ENCODE data around the gene DZIP1L.
"Not testable (repeated sequence)": the region's sequence is repeated elsewhere in the genome, so short reads cannot be mapped to it uniquely, and the experiment has no call there.

Gene DZIP1L

GRCh38 chr3:138114431-138114918, 933 bp downstream of the DZIP1L start:
- DNase-seq = no peak

DNA sequence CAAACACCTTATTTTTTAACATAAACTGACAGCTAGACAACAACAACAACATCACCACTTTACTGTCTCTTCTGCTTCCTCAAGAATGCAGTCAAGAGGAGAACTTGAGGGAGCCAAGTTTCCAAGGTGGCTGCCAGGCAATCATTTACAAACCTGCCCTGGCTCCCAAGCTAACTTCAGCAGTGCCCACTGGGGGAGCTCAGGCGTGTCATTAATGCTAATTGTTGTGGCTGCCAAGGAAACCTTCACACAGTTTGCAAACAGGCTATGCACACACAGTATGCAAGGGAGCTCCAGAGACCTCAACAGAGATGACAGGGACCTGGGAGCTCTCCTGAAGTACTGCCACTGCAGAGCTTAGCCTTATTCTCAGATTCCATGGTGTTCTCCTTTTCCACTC, 2.1 kb downstream of the DZIP1L start:
- DNase-seq = no peak

GRCh38 chr3:138112362-138112761, 3.0 kb downstream of the DZIP1L start:
- no peak for DNase-seq

DNA sequence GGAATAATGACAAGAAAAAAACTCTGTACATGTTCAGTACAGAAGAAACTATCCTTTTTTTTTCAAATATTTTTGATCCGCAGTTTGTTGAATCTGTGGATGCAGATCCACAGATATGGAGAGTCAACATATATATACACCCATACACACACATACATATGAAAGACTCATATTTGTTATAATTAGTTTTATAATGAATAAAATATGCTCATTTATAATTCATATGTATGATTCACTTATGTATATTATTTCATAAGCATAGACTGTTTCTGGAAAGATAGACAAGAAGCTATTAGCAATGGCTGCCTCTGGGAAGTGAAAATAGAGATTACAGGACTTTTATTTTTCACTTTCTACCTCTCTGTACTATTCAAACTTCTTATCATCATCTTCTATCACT, 9.8 kb downstream of the DZIP1L start:
- no peak for DNase-seq

DNA sequence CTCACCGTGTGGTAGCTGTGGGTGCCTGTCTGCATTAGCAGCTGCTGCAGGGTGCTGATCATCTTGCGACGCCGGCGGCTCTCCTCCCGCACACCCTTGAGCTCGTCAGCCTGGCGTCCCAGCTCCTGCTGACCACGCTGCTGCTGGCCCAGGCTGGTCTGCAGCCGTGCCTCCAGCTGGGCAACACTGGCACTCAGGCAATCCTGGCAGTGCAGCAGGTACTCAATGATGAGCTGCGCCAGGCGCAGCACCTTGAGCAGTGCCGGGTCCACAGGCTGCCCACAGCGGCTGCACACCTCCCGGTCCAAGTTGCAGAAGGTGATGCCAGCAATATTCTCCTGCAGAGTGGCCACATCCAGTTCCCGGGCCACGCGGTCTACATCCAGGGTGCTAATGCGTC, 11.9 kb downstream of the DZIP1L start:
- no peak for DNase-seq

DNA sequence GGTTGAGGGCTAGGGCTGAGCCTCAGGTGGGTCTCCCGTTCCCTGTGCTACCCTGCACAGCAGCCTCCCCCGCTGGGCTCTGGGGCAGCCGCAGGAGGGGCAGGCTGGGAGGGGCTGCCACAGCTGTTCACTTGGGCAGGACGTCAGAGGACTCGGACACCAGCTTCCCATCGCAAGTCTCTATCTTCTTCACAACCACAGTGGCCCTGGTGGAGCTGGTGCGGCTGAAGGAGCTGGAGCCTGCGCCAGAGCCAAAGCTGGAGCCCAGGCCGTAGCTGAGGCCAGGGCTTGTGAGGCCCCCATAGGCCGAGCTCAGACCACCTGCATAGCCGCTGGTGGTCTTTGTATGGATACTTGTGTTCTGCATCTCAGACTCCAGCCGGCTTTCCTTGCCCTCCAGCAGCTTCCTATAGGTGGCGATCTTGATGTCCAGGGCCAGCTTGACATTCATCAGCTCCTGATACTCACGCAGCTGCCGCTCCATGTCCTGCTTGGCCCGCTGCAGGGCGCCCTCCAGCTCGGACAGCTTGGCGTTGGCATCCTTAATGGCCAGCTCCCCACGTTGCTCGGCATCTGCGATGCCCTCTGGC, 14.0 kb downstream of the DZIP1L start:
- DNase-seq = not testable (repeated sequence)

DNA sequence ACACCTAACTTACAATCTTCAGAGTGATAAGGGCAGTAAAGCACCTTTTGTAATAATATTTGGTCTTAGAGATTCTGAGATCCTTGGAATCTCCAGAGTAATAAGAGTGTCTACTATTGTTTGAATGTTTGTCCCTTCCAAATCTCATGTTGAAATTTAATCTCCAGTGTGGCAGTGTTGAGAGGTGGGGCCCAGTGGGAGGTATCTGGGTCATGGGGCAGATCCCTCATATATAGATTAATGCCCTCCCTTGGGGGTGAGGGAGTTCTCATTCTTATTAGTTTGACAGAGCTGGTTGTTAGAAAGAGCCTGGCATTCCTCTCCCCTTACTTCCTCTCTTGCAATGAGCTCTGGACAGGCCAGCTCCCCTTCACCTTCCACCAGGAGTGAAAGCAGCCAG, 16.0 kb downstream of the DZIP1L start:
- DNase-seq = no peak

DNA sequence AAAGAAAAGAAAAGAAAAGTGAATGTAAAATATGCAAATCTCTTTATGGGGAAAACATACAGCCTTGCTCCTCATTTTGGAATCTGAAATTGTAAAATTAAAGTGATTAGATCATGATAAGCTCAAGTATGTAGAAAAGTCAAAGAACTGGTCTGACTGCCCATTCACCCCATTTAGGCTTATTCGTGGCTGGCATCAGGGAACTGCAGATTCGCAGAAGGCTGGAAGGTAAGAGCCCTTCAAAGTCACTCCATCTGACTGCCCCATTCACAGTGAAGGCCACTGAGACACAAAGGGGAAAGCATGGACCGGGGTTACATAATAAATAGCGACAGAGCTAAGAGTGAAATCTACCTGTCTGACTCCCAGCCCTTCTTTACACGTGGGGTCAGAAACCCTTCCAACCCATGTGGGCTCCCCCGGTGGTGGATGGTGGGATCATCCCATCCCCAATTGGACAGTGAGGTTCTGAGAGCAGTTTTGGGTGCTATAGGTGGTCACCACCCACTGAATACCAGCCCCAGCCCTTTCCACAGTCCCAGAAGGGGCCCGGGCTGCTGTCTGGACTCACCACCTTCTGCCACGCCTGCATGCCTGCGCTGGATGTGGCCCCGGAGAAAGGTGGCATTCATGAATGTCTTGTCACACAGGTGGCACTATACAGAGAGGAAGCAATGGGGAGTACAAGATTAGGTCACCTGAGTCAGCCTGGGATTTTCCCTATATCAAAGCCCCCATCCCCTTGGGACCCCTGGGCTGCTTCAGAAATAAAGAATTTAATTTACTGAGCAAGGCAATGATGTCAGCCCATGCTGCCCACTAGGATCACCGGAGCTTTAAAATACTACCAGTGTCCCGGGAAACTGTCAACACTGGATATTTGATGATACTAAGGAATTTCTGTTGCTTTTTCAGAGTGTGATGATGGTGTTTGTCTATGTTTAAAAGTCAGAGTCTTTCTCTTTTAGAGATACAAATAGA, 17.9 kb downstream of the DZIP1L start:
- DNase-seq = peak; percentile 26 to 34

DNA sequence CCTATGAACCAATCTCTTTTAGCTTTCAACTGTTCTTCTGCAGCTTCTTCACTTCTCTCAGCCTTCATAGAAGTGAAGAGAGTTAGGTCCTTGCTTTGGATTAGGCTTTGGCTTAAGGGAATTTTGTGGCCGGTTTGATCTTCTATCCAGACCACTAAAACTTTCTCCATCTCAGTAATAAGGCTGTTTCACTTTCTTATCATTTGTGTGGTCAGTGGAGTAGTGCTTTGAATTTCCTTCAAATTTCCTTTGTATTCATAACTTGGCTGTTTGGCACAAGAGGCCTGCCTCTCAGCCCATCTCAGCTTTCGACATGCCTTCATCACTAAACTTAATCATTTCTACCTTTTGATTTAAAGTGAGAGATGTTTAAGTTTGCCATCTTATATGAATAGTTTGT, 21.7 kb downstream of the DZIP1L start:
- DNase-seq = no peak

GRCh38 chr3:138092023-138092422, 23.4 kb downstream of the DZIP1L start:
- no peak for DNase-seq

GRCh38 chr3:138089091-138089490, 26.3 kb downstream of the DZIP1L start:
- DNase-seq = no peak

DNA sequence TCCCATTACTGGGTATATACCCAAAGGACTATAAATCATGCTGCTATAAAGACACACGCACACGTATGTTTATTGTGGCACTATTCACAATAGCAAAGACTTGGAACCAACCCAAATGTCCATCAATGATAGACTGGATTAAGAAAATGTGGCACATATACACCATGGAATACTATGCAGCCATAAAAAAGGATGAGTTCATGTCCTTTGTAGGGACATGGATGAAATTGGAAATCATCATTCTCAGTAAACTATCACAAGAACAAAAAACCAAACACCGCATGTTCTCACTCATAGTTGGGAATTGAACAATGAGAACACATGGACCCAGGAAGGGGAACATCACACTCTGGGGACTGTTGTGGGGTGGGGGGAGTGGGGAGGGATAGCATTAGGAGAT, 29.7 kb downstream of the DZIP1L start:
- DNase-seq = not testable (repeated sequence)

- no peak for DNase-seq
These were observed 31.2 kb downstream of the DZIP1L start for GRCh38 chr3:138084196-138084595.

- DNase-seq = no peak
These were observed 32.4 kb downstream of the DZIP1L start for GRCh38 chr3:138082992-138083386.

DNA sequence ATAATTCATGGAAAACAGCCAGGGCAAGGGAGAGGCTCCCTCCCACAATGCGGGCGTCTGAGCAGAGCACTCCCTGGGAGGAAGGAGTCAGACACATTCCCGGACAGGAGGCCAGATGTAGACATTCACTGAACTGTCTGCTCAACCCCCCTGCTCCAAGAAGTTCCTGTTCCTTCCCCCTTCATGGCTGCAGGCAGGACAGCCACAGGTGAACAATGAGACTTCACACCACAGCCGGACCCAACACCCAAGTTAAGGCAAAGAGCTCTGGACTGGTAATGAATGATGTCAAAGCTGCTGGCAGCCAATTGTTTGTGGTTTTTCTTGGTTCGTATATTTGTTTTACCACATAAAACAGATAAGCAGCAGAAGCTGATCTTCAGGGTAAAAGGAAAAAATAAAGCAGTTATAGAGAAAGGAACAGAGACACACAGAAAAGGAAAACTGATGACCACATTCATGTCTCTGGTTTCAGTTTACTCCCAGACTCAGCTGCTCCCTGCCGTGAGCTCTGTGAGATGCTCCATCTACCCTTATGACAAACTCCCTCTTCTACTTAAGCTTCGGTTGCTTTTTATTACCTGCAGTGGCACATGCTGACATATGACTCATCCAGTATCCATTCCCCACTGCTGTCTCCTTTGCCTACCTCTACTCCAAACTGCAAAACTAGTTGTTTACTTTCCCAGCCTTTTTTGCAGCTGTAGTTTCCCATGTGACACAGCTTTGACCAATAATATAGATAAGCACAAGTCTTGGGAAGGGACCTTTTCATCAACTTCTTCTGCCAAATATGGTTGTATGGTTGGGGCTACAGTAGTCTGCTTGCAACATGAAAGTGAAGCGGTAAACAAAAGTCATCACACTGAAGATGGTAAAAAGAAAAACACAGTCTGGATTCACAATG, 33.1 kb downstream of the DZIP1L start:
- no peak for DNase-seq

GRCh38 chr3:138081371-138082084, 33.9 kb downstream of the DZIP1L start:
- no peak for DNase-seq

GRCh38 chr3:138079901-138080300, 35.5 kb downstream of the DZIP1L start:
- no peak for DNase-seq

- no peak for DNase-seq
These were observed 36.5 kb downstream of the DZIP1L start for GRCh38 chr3:138078901-138079344.

DNA sequence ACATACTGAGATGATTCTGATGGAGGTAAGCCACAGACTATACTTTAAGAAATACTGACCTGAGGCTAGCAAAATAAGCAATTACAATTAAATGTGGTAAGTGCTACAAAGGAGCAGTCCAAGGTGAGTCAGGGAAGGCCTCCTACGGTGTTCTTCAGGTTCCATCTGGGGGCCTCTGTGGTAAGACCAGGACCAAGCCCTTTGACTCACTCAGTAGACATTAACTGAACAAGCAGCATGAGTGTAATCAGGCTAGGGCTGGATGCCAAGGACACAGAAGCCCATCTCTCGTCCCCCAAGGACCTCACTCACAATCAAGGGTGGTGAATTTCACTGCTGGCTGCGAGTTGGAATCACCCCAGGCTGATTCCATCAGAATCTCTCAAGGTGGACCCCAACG, 37.3 kb downstream of the DZIP1L start:
- DNase-seq = no peak

GRCh38 chr3:138072796-138073195, 42.6 kb downstream of the DZIP1L start:
- no peak for DNase-seq

DNA sequence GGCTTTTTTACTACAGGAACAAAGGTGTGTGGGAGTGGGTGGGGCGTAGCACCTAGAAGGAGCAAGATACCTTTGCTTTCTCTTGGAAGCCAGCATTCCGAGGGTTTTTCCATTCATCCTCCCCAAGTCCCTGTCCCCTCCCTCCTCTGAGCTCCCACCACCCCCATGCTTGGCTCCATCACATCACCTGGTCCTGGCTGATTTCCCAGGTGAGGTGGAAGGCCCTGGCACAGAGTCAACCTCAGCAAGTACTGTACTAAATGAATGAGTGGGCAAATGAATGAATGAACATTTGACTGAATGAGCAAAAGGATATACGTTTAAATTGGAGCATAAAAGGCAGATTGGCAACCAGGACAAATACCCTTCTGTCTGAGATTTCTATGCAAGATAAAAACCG, 45.4 kb downstream of the DZIP1L start:
- DNase-seq = no peak

- DNase-seq = peak; percentile 84 to 87
These were observed 46.7 kb downstream of the DZIP1L start for GRCh38 chr3:138068579-138069174.
